Measurements from ENCODE around the gene ALDH1A1.

DNA sequence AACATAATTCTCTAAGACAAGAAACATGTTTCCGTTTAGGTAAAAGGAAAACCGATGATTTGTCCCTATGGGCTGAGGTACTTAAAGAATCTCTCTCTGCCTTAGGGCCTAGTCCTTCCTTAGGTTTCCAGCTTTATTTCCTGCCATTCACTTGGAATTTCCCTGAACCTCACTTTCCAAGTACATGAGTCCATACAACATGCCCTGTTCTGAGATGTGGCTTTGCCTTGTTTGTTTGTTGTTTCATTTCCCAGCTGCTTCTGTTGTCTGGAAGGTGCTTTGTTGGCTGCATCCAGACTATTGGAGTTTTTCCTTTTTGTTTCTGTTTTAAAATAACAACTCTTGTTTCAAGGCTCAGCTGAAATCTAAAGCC lies 95.2 kb downstream of the ALDH1A1 start:
- TF ChIP-seq, protein P1, sequence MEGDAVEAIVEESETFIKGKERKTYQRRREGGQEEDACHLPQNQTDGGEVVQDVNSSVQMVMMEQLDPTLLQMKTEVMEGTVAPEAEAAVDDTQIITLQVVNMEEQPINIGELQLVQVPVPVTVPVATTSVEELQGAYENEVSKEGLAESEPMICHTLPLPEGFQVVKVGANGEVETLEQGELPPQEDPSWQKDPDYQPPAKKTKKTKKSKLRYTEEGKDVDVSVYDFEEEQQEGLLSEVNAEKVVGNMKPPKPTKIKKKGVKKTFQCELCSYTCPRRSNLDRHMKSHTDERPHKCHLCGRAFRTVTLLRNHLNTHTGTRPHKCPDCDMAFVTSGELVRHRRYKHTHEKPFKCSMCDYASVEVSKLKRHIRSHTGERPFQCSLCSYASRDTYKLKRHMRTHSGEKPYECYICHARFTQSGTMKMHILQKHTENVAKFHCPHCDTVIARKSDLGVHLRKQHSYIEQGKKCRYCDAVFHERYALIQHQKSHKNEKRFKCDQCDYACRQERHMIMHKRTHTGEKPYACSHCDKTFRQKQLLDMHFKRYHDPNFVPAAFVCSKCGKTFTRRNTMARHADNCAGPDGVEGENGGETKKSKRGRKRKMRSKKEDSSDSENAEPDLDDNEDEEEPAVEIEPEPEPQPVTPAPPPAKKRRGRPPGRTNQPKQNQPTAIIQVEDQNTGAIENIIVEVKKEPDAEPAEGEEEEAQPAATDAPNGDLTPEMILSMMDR (conservative IDR thresholded peaks at IDR 0.05; ENCODE audit: low read depth, low read length), result no peak
- no peak for TF ChIP-seq EZH2phosphoT487 (IDR thresholded peaks at IDR 0.05; ENCODE audit: borderline replicate concordance, low read length)
- TF ChIP-seq EZH2 (IDR thresholded peaks at IDR 0.05; ENCODE audit: low read length, unreplicated experiment), result no peak

Measured in PC-3 (cell line).